ENCODE measurements around the gene POLR3C.
A peak's percentile ranks its signal among the peaks of the same experiment; 100 is the strongest.

Gene POLR3C

GRCh38 chr1:145858238-145858900, 34.4 kb downstream of the POLR3C start:
- H3K4me3 ChIP-seq (ENCODE audit: low read depth, low read length): peak overlapping the region; percentile 68
- no peak for DNase-seq (ENCODE audit: low read depth)

GRCh38 chr1:145858901-145859490, 35.0 kb downstream of the POLR3C start, which contains the start of gene PIAS3:
PIAS3 (minus strand) TSS chr1:145859081; CDS start chr1:145858990, 91 bp downstream.
- peak within 1 kb of the TSS; percentile 68 for H3K4me3 ChIP-seq (ENCODE audit: low read depth, low read length)
- TF ChIP-seq CTCF (IDR thresholded peaks at IDR 0.05; ENCODE audit: low read depth, low read length, missing control alignments): no peak
- DNase-seq (ENCODE audit: low read depth): peak; percentile 67

More at GRCh38 chr1:145858238-145858900, 34.4 kb downstream of the POLR3C start:
- TF ChIP-seq CTCF (IDR thresholded peaks at IDR 0.05; ENCODE audit: low read depth, low read length, missing control alignments): peak; percentile 14

- no peak for TF ChIP-seq CTCF (IDR thresholded peaks at IDR 0.05; ENCODE audit: low read depth, low read length, missing control alignments)
- DNase-seq (ENCODE audit: low read depth): no peak
- H3K4me3 ChIP-seq (ENCODE audit: low read depth, low read length): peak overlapping the region; percentile 68
These were observed 35.6 kb downstream of the POLR3C start for GRCh38 chr1:145859491-145860023.

GRCh38 chr1:145863282-145864018, 39.5 kb downstream of the POLR3C start:
- H3K4me3 ChIP-seq (ENCODE audit: low read depth, low read length): no peak overlapping the region
- no peak for DNase-seq (ENCODE audit: low read depth)

GRCh38 chr1:145868232-145868631, 44.2 kb downstream of the POLR3C start:
- no peak overlapping the region for H3K4me3 ChIP-seq (ENCODE audit: low read depth, low read length)
- no peak for TF ChIP-seq CTCF (IDR thresholded peaks at IDR 0.05; ENCODE audit: low read depth, low read length, missing control alignments)
- no peak for DNase-seq (ENCODE audit: low read depth)

More at GRCh38 chr1:145863282-145864018, 39.5 kb downstream of the POLR3C start:
- no peak for TF ChIP-seq CTCF (IDR thresholded peaks at IDR 0.05; ENCODE audit: low read depth, low read length, missing control alignments)

- H3K4me3 ChIP-seq (ENCODE audit: low read depth, low read length): peak overlapping the region; percentile 18; the same call in 1 of the 2 replicates
- DNase-seq (ENCODE audit: low read depth): no peak
These were observed 48.3 kb downstream of the POLR3C start for GRCh38 chr1:145871994-145872924.

More at GRCh38 chr1:145871994-145872924, 48.3 kb downstream of the POLR3C start:
- no peak for TF ChIP-seq CTCF (IDR thresholded peaks at IDR 0.05; ENCODE audit: low read depth, low read length, missing control alignments)

All from GM12864 (cell line).